Liver (tissue), 9 donors: ENCODE data around the gene SCOC. TPM values are rescaled to one million over a fixed set of nuclear protein-coding genes. Genes with fewer than 3 reads are reported as not detected.

Experiments
- DNase-seq: peaks from one replicate; pipeline ENCODE4 v3.0.0-alpha.2; 2017; ENCODE audit warnings: low spot score
- H3K27ac ChIP-seq, 2 donors: one replicate each; pipeline ENCODE4 v1.7.0; 2013; ENCODE audit warnings: inconsistent platforms in 2 of 2, low read length in 2 of 2, control low read depth in 1 of 2, low read depth in 1 of 2, mild to moderate bottlenecking in 1 of 2
- H3K27me3 ChIP-seq, 4 donors: one replicate each; pipeline versions ENCODE4 v1.6.1 to v1.7.0; 2013; ENCODE audit warnings: low read length in 3 of 4, inconsistent platforms in 1 of 4, mild to moderate bottlenecking in 1 of 4, moderate library complexity in 1 of 4; ENCODE audit not compliant: control insufficient read depth in 4 of 4, insufficient read depth in 4 of 4
- H3K36me3 ChIP-seq, 4 donors: one replicate each; pipeline versions ENCODE4 v1.6.1 to v1.7.0; 2013; ENCODE audit warnings: low read length in 3 of 4, mild to moderate bottlenecking in 3 of 4, low read depth in 1 of 4, moderate library complexity in 1 of 4; ENCODE audit not compliant: control insufficient read depth in 4 of 4, insufficient read depth in 3 of 4
- H3K4me1 ChIP-seq, 4 donors: one replicate each; pipeline versions ENCODE4 v1.6.1 to v1.7.0; 2013; ENCODE audit warnings: low read length in 3 of 4, mild to moderate bottlenecking in 3 of 4, moderate library complexity in 1 of 4; ENCODE audit not compliant: control insufficient read depth in 4 of 4, insufficient read depth in 4 of 4
- H3K4me3 ChIP-seq, 3 donors: one replicate each; pipeline versions ENCODE4 v1.6.1 to v1.7.0; 2013; ENCODE audit warnings: low read length in 3 of 3, control low read depth in 1 of 3, low read depth in 1 of 3, mild to moderate bottlenecking in 1 of 3
- H3K9ac ChIP-seq, 2 donors: one replicate each; pipeline ENCODE4 v1.7.0; 2013; ENCODE audit warnings: low read length in 2 of 2, mild to moderate bottlenecking in 2 of 2, moderate library complexity in 2 of 2, control low read depth in 1 of 2, low read depth in 1 of 2
- H3K9me3 ChIP-seq, 4 donors: one replicate each; pipeline versions ENCODE4 v1.6.1 to v1.7.0; 2013; ENCODE audit warnings: low read length in 3 of 4; ENCODE audit not compliant: control insufficient read depth in 4 of 4
- CTCF ChIP-seq: fragments of 150-350 bp; IDR thresholded peaks from 2 replicates; pipeline ENCODE4 v1.5.1; 2017; ENCODE audit warnings: improper control_type of control experiment, low read depth, low read length; ENCODE audit not compliant: missing input control
- EGR1 ChIP-seq, 2 donors: IDR thresholded peaks; 2 replicates each; pipeline ENCODE4 v1.6.1; 2016 to 2018; ENCODE audit warnings: antibody characterized with exemption in 2 of 2, low read depth in 2 of 2
- FOXA1 ChIP-seq: IDR thresholded peaks from 2 replicates; pipeline ENCODE4 v1.6.1; 2016; ENCODE audit warnings: antibody characterized with exemption
- FOXA2 ChIP-seq: IDR thresholded peaks from 2 replicates; pipeline ENCODE4 v1.6.1; 2016; ENCODE audit warnings: antibody characterized with exemption
- GABPA ChIP-seq, 2 donors: IDR thresholded peaks in 1 of 2; conservative IDR thresholded peaks in 1 of 2; 2 replicates each; pipeline ENCODE4 v1.6.1; 2016; ENCODE audit warnings: antibody characterized with exemption in 2 of 2, mild to moderate bottlenecking in 1 of 2, moderate library complexity in 1 of 2
- HNF4A ChIP-seq, 2 donors: conservative IDR thresholded peaks; 2 replicates each; pipeline ENCODE4 v1.6.1; 2016; ENCODE audit warnings: antibody characterized with exemption in 2 of 2, mild to moderate bottlenecking in 2 of 2
- HNF4G ChIP-seq: IDR thresholded peaks from 2 replicates; pipeline ENCODE4 v1.6.1; 2016; ENCODE audit warnings: antibody characterized with exemption
- JUND ChIP-seq, 2 donors: IDR thresholded peaks; 2 replicates each; pipeline ENCODE4 v1.6.1; 2016; ENCODE audit warnings: antibody characterized with exemption in 2 of 2
- MAX ChIP-seq: IDR thresholded peaks from 2 replicates; pipeline ENCODE4 v1.6.1; 2016; ENCODE audit warnings: antibody characterized with exemption
- NR2F2 ChIP-seq: IDR thresholded peaks from 2 replicates; pipeline ENCODE4 v1.6.1; 2016; ENCODE audit warnings: antibody characterized with exemption
- RAD21 ChIP-seq, 2 donors: IDR thresholded peaks; 2 replicates each; pipeline ENCODE4 v1.6.1; 2016; ENCODE audit warnings: antibody characterized with exemption in 2 of 2, mild to moderate bottlenecking in 2 of 2
- RXRA ChIP-seq, 2 donors: IDR thresholded peaks; 2 replicates each; pipeline ENCODE4 v1.6.1; 2017 to 2018; ENCODE audit warnings: antibody characterized with exemption in 2 of 2, mild to moderate bottlenecking in 1 of 2
- SP1 ChIP-seq: IDR thresholded peaks from 2 replicates; pipeline ENCODE4 v1.6.1; 2018; ENCODE audit warnings: antibody characterized with exemption, mild to moderate bottlenecking
- TAF1 ChIP-seq: conservative IDR thresholded peaks from 2 replicates; pipeline ENCODE4 v1.6.1; 2016; ENCODE audit warnings: antibody characterized with exemption, mild to moderate bottlenecking
- YY1 ChIP-seq: IDR thresholded peaks from 2 replicates; pipeline ENCODE4 v1.6.1; 2016; ENCODE audit warnings: antibody characterized with exemption, mild to moderate bottlenecking
- WGBS: extraction: QIAGEN DNeasy Blood & Tissue Kit; methylation state at CpG from one replicate; pipeline ENCODE4 v1.1.7; 2013; 5-methylcytosine and 5-hydroxymethylcytosine counted together
- polyA plus RNA-seq, 2 donors: library from polyadenylated mRNA; stranded (reverse) in 1 of 2; unstranded in 1 of 2; fragments of 200-250 nt in 1 of 2; fragments of >200 nt in 1 of 2; fragmentation: Nextera tagmentation in 1 of 2; extraction: Ambion mirVana in 1 of 2; gene quantifications; one replicate each; pipeline versions ENCODE4 v1.2.1 to v1.2.3, GENCODE V29; 2013 to 2015
- total RNA-seq, 2 donors: library from RNA; depleted of rRNA; stranded (reverse); fragments of >200 nt; gene quantifications; one replicate each; pipeline ENCODE4 v1.2.3, GENCODE V29; 2014
- TF ChIP-seq, protein P1 (sequence below): IDR thresholded peaks from 2 replicates; pipeline ENCODE4 v1.6.1; 2016; ENCODE audit warnings: antibody characterized with exemption
- TF ChIP-seq, protein P2 (sequence below): IDR thresholded peaks from 2 replicates; pipeline ENCODE4 v1.6.1; 2016; ENCODE audit warnings: antibody characterized with exemption, mild to moderate bottlenecking
- donor health status: healthy.
- donor health status: healthy.
- donor health status: healthy.
- donor health status: healthy.
- donor health status: healthy.

SCOC gene
- total and polyA plus RNA-seq, 4 donors = 22.4 to 35.0 (median 27.2) TPM

- no peaks in the 10 kb centered on the region for H3K27me3 ChIP-seq
These were observed 22.1 kb upstream of the SCOC start for GRCh38 chr4:140351093-140352075.

GRCh38 chr4:140353786-140354185 is 19.7 kb upstream of the SCOC start:
- TF ChIP-seq TAF1 = no peak
- no peak for TF ChIP-seq EGR1 (IDR thresholded peaks at IDR 0.05; ENCODE audit: low read depth in 2 of 2)
- WGBS = 84% methylated on average over 6 of the region's 6 CpGs

More at GRCh38 chr4:140351093-140352075, 22.1 kb upstream of the SCOC start:
- TF ChIP-seq NR2F2 (no peak), FOXA2 (no peak), JUND (IDR thresholded peaks at IDR 0.05) (no peak), CTCF (no peak), HNF4G (no peak), EGR1 (IDR thresholded peaks at IDR 0.05; ENCODE audit: low read depth in 2 of 2) (no peak), RXRA (IDR thresholded peaks at IDR 0.05) (no peak), GABPA (IDR thresholded peaks at IDR 0.05 in 1 of 2, conservative IDR thresholded peaks at IDR 0.05 in 1 of 2) (no peak), FOXA1 (no peak), RAD21 (IDR thresholded peaks at IDR 0.05) (no peak), YY1 (no peak), TAF1 (no peak), SP1 (no peak)
- TF ChIP-seq, protein P1, sequence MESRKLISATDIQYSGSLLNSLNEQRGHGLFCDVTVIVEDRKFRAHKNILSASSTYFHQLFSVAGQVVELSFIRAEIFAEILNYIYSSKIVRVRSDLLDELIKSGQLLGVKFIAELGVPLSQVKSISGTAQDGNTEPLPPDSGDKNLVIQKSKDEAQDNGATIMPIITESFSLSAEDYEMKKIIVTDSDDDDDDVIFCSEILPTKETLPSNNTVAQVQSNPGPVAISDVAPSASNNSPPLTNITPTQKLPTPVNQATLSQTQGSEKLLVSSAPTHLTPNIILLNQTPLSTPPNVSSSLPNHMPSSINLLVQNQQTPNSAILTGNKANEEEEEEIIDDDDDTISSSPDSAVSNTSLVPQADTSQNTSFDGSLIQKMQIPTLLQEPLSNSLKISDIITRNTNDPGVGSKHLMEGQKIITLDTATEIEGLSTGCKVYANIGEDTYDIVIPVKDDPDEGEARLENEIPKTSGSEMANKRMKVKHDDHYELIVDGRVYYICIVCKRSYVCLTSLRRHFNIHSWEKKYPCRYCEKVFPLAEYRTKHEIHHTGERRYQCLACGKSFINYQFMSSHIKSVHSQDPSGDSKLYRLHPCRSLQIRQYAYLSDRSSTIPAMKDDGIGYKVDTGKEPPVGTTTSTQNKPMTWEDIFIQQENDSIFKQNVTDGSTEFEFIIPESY = no peak
- no peak for DNase-seq
- H3K27ac ChIP-seq = no peak overlapping the region
- WGBS = 93% methylated on average over 28 of the region's 28 CpGs
- H3K36me3 ChIP-seq = no peaks in the 10 kb centered on the region
- H3K9ac ChIP-seq = no peak overlapping the region
- no peaks in the 10 kb centered on the region for H3K9me3 ChIP-seq
- H3K4me1 ChIP-seq = no peaks in the 10 kb centered on the region
- no peak overlapping the region for H3K4me3 ChIP-seq

DNA sequence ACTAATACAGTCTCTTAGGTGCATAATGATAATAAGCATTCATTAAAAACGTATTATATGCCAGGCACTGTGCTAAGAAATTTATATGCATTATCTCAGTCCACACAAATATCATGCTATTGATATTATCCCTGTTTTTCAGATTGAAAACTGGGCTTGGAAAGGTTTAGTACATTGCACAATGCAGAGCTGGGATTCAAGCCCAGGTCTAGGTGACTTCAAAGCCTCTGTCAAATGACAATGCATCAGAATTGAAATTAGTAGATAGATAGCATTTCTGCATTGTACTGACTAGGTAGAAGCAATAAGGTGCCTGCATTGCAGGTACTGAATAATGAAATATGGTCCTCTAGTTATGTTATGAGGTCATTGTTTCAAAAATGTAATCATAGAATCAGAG is 18.2 kb upstream of the SCOC start:
- H3K9me3 ChIP-seq = no peaks in the 10 kb centered on the region
- no peak overlapping the region for H3K4me3 ChIP-seq
- no peak for DNase-seq
- H3K27ac ChIP-seq = no peak overlapping the region
- no peaks in the 10 kb centered on the region for H3K4me1 ChIP-seq
- no peak overlapping the region for H3K9ac ChIP-seq
- H3K27me3 ChIP-seq = no peaks in the 10 kb centered on the region
- no peaks in the 10 kb centered on the region for H3K36me3 ChIP-seq
- 48% methylated on average over 1 of the region's 1 CpG for WGBS
- TF ChIP-seq CTCF (no peak), RXRA (IDR thresholded peaks at IDR 0.05) (no peak), MAX (no peak), EGR1 (IDR thresholded peaks at IDR 0.05; ENCODE audit: low read depth in 2 of 2) (no peak), JUND (IDR thresholded peaks at IDR 0.05) (no peak), FOXA2 (no peak), HNF4A (conservative IDR thresholded peaks at IDR 0.05) (no peak), SP1 (no peak)
- TF ChIP-seq, protein P2, sequence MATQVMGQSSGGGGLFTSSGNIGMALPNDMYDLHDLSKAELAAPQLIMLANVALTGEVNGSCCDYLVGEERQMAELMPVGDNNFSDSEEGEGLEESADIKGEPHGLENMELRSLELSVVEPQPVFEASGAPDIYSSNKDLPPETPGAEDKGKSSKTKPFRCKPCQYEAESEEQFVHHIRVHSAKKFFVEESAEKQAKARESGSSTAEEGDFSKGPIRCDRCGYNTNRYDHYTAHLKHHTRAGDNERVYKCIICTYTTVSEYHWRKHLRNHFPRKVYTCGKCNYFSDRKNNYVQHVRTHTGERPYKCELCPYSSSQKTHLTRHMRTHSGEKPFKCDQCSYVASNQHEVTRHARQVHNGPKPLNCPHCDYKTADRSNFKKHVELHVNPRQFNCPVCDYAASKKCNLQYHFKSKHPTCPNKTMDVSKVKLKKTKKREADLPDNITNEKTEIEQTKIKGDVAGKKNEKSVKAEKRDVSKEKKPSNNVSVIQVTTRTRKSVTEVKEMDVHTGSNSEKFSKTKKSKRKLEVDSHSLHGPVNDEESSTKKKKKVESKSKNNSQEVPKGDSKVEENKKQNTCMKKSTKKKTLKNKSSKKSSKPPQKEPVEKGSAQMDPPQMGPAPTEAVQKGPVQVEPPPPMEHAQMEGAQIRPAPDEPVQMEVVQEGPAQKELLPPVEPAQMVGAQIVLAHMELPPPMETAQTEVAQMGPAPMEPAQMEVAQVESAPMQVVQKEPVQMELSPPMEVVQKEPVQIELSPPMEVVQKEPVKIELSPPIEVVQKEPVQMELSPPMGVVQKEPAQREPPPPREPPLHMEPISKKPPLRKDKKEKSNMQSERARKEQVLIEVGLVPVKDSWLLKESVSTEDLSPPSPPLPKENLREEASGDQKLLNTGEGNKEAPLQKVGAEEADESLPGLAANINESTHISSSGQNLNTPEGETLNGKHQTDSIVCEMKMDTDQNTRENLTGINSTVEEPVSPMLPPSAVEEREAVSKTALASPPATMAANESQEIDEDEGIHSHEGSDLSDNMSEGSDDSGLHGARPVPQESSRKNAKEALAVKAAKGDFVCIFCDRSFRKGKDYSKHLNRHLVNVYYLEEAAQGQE = no peak

More at GRCh38 chr4:140353786-140354185, 19.7 kb upstream of the SCOC start:
- no peak for DNase-seq
- Histone ChIP-seq H3K27me3 (no peaks in the 10 kb centered on the region), H3K4me3 (no peak overlapping the region), H3K9me3 (no peaks in the 10 kb centered on the region), H3K4me1 (no peaks in the 10 kb centered on the region), H3K27ac (no peak overlapping the region), H3K9ac (no peak overlapping the region), H3K36me3 (no peaks in the 10 kb centered on the region)
